NCI-H2081 treated with DMSO at 0.1 percent for 48 hours (cell line): Measurements from ENCODE around the gene HNRNPC.
"Not testable (repeated sequence)": the region's sequence is repeated elsewhere in the genome, so short reads cannot be mapped to it uniquely, and the experiment has no call there.

ENCODE experiments used
- DNase-seq: peaks from one replicate; lab custom pipeline; 2025; lab: John Stamatoyannopoulos, UW

Gene HNRNPC

DNA sequence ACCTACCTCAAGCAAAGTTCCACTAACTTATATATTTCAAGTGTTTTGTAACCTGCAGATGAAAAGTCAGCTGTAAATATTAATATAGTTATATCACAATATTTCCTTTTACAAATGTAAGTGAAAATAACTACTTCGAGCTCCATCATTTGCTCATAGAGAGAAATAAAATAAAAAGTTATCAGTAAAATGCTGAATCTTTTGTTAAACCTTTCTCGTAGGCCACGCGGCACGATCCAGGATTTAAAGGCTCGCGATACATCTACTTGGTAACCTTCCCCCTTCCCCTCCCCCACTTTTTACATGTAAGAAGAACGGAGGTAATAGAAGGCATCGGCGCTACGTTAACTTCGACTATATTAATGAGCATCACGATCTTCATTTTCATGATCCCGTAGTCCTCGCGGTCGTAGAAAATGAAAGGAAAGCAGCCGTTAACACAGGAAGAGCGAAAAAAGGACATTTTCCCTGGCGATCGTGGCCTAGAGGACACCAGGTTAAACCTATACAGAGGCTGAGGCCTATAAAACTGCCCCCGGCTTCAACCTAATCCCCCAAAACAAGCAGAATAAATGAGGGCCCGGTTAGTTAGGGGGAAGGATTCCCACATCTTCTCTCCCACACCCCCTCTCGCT, 508 bp downstream of the HNRNPC start:
- no peak for DNase-seq

DNA sequence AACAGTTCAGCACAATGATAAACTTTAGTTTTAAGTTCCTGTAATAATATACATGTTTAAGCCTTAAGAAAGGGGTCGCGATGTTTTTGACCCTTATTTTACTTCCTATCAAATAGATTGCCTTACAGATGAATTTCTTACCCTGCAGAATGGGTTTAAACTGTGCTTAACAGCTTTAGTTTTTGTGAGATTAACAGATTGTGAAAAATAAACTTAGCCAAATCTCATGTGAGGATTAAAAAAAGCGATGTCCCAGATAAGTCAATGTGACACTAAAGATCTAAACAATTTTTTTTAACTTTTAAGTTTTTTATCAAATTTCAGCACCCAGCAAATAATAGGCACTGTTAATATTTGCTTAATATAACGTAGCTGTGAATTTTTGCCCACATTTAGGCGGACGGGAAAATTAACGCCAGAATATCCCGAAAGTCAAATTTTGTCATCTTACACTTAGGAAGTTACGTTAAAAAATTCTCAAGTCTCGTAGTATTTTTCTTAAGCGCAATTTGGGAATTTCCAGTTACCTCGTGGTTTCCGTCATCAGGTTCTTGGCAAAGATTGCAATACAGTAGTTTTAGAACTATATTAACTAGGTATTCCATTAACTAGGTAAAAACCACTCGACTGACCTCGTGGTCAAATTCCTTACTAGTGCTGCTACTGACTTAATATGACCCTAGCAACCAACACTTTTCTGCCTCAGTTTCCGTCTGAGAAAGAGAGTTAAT, 1.2 kb downstream of the HNRNPC start:
- no peak for DNase-seq

DNA sequence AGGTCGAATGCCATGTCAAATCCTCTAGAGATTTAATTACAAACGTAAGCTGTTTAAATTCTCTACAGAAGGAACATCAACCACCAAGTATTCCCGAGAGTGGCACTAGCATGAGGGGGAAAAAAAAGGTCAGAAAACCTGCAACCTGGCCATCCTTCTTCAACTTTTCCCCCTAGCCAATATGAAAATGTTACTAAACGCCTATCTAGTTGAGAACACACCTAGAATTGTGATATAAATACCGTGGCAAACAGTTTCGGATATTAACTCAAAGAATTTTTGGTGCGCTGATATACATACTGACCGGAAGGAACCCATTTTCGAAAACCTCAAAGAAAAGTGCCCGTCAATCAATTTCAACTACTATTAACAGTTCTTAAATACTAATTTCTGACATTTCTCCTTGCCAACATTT, 1.8 kb downstream of the HNRNPC start:
- no peak for DNase-seq

DNA sequence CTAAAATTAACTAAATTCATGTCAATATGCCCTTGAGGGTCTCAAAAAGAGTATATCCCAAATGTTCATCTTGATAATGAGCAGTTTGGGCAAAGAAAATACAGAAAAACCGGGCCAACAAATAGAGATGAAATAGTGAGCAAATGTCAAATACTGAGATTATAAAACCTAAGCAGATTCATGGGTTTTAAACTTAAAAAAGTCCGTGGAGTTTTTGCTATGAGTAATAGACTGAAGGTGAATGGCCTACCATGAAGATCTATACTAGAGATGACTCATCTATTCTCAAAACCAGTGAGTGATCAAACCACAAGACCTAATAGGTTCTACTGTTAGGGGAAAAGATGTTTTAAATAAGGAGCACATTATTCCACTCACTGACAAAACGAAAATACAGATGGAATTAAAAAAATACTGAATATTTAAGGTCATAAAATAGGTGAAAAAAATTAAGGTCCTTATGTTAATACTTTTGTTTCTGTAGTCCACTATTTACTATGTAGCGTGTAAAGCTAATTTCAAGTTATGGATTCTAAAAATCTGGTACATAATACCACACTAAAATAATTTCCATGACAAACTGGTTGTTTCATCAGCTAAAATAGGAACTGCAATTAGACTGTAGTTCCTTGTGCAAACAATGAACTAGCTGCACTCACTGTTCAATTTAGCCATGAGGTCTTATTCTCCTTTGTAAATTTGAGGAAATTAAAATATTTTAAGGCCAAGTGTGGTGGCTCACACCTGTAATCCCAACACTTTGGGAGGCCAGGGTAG, 5.0 kb downstream of the HNRNPC start:
- DNase-seq: no peak

DNA sequence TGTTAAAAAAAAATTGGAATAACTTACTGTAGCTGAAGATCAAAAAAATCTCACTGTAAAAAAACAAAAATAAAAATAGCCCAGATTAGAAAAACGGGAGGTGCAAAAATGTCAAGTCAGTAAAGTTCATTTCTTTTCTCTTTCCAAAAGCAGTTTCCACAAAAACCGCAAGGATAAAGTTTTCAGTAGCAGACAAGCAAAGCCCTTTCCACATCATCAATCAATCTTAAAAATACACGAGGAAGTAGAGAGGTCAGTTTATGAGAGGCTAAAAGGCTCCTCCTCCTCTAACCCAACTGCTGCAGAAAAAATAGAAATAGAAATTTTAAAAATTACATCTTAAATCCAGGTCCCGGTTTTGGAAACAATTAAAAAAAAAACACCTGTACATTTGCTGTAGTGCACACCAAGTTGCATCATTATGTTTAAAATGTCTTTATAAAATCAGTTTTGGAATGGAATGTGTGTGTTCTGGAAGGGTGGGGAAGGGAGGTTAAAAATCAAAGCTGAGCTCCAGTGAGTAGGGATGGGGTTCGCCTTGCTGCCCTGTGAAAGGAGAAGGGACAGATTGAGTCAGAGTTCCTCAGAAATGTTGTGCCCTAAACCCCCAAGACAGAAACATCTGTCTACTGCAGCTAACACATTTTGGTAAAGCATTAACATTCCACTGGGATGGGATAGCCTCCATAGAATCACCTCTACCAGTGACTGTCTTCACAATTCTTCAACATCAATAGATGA, 5.8 kb downstream of the HNRNPC start:
- DNase-seq: no peak

DNA sequence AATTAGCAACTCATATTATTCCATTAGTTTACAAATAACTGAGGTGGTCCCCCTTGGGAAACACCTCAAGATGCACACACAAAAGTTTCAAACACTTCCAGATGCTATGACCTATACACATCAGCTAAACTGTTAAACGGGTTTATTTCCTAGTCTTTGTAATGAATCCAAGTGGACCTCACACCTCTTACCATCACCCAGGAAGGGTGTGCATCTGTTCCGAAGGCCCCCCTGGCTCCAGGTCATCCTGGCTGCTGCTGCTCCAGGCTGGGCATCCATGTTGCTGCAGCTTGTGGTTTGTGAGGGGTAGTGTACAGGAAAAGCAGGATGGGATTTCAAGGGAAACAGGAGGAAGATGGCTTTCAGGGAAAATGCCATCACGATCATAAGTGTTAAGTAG, 6.8 kb downstream of the HNRNPC start:
- no peak for DNase-seq

DNA sequence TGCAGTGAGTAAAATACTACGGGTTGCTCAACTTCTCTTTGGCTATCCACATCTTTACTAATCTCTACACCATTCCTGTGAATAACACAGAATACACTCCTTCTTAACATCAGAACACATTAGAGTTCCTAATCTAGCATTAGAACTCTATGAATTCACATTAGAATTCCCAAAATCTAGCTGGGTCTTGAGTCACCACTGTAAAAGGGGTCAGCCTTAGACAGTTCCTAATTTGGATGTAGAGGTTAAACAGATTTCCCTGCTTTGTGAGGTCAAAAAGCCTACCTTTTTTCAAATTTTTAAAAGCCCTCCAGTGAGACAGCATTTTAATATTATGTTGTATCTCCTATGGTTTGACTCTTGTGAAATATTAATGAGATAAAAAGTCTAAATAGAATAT, 7.4 kb downstream of the HNRNPC start:
- no peak for DNase-seq

DNA sequence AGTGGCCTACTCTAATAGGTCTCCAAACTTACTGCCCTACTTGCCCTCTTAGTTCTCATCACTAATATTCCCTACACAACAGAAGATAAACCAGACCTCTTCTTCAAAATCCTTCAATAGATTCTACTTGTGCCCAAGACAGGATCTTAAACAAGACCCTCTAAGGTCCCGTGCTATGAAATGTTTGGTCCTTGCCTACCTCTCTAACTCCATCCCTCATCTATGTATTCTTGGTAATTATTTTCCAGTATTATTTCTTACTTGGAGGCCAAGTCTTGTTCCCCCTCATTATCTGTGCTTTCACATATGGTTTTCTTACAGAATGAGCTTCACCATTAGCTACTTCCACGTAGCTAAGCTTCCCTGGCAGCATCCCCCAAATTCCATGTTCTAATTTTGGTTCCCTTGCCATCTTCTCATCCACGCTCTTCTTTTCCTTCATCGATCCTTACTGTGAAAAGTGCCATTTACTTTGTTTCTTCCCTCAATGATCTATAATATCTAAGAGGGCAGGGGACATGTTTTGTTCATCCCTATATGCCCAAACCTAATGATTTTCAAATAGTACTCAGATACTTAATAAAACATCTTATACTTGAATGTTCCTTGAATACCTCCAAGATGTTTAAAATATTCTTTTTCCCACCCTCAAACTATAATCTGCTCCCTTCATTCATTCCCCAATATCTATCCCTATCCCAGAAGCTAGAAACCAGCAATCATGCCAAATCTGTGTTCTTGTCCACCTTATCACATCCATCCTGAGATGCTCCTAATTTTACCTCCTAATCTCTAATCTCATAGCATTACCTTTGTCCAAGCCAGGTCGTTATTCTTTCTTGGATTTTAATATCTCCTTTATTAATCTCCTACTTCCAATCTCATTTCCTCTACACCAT, 10.1 kb downstream of the HNRNPC start:
- no peak for DNase-seq

DNA sequence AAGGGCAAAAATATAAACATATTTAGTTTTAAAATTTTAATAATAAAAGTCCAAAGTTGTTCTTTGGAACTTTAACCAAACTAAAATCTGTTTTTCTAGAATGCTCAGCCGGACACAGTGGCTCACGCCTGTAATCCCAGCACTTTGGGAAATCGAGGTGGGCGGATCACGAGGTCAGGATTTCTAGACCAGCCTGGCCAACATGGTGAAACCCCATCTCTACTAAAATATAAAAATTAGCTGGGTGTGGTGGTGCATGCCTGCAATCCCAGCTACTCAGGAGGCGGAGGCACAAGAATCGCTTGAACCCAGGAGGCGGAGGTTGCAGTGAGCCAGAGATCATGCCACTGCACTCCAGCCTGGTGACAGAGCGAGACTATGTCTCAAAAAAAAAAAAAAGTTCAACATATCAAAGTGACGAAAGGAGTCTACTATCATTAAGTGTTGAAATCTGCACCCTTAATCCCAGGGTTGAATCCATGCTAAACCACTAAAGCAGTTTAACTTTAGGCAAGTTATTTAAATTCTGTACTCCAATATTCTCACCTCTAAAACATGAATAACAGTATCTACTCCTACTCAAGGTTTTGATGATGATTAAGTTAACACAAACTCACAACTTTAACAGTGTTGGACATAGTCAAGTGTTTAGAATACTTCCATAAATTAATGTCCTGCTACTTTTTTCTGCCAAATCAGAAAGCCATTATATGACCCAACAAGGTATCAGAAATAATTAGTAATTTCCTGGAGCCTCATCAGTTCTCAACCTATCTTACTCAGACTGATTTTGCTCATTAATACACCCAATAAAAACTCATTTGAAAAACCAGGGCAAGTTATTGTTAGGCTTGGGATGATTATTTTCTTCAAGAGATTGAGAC, 11.0 kb downstream of the HNRNPC start:
- DNase-seq: no peak

DNA sequence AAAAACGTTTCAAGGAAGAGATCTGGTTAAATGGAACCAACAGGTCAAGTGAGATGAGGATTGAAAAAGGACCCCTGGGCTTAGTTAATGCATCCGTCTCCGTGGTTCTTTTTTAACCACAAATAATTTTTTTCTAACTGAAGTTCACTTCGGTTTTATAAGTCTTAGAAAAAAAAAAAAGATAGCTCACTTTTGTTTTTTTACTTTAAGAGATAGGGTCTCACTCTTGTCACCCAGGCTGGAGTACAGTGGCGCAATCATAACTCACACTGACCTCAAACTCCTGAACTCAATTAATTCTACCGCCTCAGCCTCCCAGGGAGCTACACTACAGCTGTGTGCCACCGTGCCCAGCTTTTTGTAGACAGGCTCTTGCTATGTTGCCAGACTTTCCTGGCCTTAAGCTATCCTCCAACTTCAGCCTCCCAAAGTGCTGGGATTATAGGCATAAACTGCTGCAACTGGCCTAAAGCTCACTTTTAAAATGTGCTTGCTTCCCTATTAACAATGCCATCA, 11.8 kb downstream of the HNRNPC start:
- DNase-seq: no peak

DNA sequence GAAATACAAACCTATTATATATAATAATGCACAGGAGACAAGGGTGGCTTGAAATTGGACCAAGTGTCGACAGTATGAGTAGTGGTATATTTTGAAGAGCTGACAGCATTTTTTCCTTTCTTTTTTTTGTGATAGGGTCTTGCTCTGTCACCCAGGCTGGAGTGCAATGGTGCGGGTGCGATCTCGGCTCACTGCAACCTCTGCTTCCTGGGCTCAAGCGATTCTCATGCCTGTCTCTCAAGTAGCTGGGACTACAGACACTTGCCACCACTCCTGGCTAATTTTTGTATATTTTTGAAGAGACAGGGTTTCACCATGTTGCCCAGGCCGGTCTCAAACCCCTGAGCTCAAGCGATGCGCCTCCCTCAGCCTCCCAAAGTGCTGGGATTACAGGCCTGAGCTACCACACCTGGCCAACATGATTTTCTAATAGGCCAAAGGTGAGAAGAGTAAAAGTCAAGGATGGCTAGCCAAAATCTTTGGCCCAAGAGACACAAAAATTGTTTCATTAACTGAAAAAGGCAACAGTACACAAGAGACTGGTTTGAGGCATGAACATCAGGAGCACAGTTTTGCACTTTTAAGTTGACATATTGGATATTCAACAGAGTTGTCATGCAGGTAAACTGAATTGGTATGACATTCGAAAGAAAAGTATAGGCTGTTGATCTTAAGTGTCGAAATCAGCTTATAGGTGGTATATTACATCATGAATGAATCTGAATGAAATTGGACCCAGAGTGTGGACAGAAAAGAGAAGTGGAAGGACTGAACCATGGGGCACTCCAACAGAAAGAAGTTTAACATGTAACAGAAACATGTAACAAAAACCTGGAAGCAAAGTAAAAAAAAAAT, 12.5 kb downstream of the HNRNPC start:
- no peak for DNase-seq

DNA sequence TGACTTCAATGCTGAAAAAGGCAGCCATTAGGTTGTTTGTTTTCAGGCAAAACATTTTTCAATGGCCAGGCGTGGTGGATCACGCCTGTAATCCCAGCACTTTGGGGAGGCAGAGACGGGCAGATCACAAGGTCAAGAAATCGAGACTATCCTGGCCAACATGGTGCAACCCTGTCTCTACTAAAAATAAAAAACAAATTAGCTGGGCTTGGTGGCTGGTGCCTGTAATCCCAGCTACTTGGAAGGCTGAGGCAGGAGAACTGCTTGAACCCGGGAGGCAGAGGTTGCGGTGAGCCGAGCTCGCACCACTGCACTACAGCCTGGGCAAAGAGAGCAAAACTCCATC, 13.2 kb downstream of the HNRNPC start:
- DNase-seq: not testable (repeated sequence)

DNA sequence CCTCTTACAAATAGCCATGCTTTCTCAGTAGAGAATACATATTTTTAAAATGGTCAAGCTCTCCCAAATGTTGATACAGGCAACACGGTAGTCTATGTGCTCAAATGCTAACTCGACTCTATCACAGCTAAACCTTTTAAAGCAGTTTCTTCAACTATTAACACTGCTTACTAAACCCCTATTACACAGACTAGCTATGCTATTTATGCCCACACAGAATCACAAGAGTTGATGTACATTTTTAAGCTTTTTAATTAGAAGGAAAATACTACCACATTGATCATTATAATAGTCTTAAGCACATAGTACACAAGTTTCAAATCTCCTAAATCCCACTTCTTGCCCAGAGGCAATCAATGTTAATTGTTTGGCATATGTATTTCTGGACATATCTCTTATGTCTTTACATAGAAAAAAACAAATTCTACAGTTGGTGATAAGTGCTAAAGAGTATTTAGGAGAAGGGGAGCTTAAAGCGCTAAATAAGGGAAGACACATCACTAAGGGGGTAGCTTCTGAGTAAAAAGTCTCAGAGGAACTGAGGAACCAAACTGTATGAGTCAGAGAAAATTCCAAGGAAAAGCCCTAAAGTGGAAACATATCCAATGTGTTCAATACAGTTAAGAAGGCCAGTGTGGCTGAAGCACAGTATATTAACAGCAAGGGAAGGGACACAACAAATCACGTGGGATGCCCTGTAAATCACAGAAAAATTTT, 13.7 kb downstream of the HNRNPC start:
- DNase-seq: no peak

DNA sequence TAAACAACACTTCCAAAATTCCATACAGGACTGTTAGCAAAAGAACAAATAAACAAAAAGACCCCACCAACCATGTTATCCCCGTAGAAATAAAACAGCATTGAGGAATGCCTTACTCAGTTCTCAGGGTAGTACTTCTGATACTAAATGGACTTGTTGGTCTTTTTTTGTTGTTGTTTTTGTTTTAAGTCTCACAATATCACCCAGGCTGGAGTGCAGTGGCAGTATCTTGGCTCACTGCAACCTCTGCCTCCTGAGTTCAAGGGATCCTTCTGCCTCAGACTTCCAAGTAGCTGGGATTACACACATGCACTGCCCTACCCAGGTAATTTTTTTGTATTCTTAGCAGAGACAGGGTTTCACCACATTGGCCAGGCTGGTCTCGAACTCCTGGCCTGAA, 17.1 kb downstream of the HNRNPC start:
- DNase-seq: no peak

DNA sequence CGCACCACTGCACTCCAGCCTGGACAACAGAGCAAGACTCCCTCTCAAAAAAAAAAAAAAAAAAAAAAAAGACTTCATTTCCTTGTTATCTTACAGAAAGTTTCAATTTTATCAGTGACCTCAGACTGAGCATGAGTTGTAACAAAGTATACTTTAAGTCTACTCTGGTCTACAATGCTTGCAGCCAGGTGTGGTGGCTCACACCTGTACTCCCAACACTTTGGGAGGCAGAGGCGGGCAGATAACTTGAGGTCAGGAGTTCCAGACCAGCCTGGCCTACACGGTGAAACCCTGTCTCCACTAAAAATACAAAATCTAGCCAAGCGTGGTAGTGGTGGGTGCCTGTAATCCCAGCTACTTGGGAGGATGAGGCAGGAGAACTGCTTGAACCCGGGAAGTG, 18.0 kb downstream of the HNRNPC start:
- DNase-seq: no peak

DNA sequence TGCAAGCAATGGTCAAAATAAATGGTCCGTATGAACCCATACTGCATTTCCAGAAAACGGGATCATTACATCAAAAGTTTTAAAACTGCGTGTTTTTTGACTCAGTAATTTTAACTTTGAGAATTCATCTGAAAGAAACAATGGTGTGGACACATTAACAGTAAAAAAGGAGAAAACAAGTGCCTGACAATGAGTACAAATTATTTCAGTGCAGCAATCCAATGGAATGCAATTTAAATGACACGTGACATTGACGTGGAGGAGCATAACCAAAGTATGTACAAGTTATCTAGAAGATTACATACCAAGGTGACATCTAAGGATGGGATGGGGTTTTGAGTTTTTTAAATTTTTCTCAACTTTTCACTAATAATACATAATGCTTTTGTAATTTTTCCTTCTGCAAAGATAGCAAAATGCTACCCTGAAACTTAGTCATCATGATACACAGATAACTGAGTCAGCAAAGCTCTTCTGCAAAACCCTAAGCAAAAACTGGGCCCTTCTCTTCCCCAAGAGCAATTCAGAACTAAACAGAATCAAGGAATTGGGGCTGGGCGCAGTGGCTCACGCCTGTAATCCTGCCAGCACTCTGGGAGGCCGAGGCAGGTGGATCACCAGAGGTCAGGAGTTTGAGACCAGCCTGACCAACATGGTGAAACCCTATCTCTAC, 20.4 kb downstream of the HNRNPC start:
- DNase-seq: no peak

DNA sequence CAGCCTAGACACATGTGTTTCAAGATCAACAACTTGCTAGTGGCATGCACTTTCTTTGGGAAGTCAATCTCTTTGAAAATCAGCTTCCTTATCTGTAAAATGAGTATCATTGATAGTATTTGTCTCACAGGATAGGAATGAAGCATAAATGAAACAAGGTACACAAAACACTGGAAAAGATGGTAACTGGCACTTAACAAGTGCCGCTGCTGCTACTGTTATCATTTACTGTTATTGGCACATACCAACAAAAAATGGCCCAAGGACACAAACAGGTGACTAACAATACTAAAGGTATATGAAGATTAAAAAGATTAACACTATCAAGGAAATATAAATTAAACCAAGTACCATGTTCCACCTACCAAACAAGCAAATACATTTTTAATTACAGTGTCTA, 20.9 kb downstream of the HNRNPC start:
- no peak for DNase-seq

DNA sequence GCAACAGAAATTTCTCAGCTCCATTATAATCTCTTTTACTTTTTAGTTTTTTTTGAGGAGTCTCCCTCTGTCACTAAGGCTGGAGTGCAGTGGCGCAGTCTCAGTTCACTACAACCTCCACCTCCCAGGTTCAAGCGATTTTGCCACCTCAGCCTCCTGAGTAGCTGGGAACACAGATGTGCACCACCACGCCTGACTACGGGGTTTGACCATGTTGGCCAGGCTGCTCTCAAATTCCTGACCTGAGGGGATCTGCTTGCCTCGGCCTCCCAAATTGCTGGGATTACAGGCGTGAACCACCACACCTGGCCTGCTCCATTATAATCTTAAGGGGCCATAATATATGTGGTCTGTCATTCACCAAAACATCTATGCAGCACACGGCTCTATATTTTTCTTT, 23.4 kb downstream of the HNRNPC start:
- DNase-seq: no peak
